ENCODE results near the gene URI1.
"Not testable (repeated sequence)": the region's sequence is repeated elsewhere in the genome, so short reads cannot be mapped to it uniquely, and the experiment has no call there.

The URI1 gene

GRCh38 chr19:29942404-29943261 is 594 bp downstream of the URI1 start:
- no peak for TF ChIP-seq CTCF (IDR thresholded peaks at IDR 0.05; ENCODE audit: low read depth, low read length)
- peak overlapping the region; percentile 87 for H3K4me3 ChIP-seq (ENCODE audit: low read depth, low read length)

GRCh38 chr19:29943615-29944014 is 1.6 kb downstream of the URI1 start:
- H3K4me3 ChIP-seq (ENCODE audit: low read depth, low read length), result peak overlapping the region; percentile 87
- no peak for TF ChIP-seq CTCF (IDR thresholded peaks at IDR 0.05; ENCODE audit: low read depth, low read length)

GRCh38 chr19:29944390-29945012 is 2.5 kb downstream of the URI1 start:
- H3K4me3 ChIP-seq (ENCODE audit: low read depth, low read length), result no peak overlapping the region
- TF ChIP-seq CTCF (IDR thresholded peaks at IDR 0.05; ENCODE audit: low read depth, low read length), result no peak

GRCh38 chr19:29945017-29945416 is 3.0 kb downstream of the URI1 start:
- TF ChIP-seq CTCF (IDR thresholded peaks at IDR 0.05; ENCODE audit: low read depth, low read length), result no peak
- H3K4me3 ChIP-seq (ENCODE audit: low read depth, low read length), result peak overlapping the region; percentile 19; the same call in 1 of the 2 replicates

- no peak for TF ChIP-seq CTCF (IDR thresholded peaks at IDR 0.05; ENCODE audit: low read depth, low read length)
- peak overlapping the region; percentile 19; the same call in 1 of the 2 replicates for H3K4me3 ChIP-seq (ENCODE audit: low read depth, low read length)
These were observed 3.4 kb downstream of the URI1 start for GRCh38 chr19:29945433-29945832.

GRCh38 chr19:29946645-29947044 is 4.6 kb downstream of the URI1 start:
- no peak for TF ChIP-seq CTCF (IDR thresholded peaks at IDR 0.05; ENCODE audit: low read depth, low read length)
- no peak overlapping the region for H3K4me3 ChIP-seq (ENCODE audit: low read depth, low read length)

GRCh38 chr19:29947871-29948270 is 5.8 kb downstream of the URI1 start:
- no peak overlapping the region for H3K4me3 ChIP-seq (ENCODE audit: low read depth, low read length)
- no peak for TF ChIP-seq CTCF (IDR thresholded peaks at IDR 0.05; ENCODE audit: low read depth, low read length)

- not testable (repeated sequence) for H3K4me3 ChIP-seq (ENCODE audit: low read depth, low read length)
These were observed 6.9 kb downstream of the URI1 start for GRCh38 chr19:29948759-29949470.

Measured in WI38 (cell line).